Loucy (cell line): ENCODE measurements around the gene RAB11FIP5.
"Not testable (repeated sequence)": the region's sequence is repeated elsewhere in the genome, so short reads cannot be mapped to it uniquely, and the experiment has no call there.

Experiments used
- H2AFZ ChIP-seq: fragments of 200-600 bp; sonication (generic); 2 replicates; pipeline ENCODE4 v1.6.0; 2016; ENCODE audit warnings: antibody characterized with exemption, mild to moderate bottlenecking, low read length, moderate library complexity
- H3F3A ChIP-seq: fragments of 200-600 bp; 2 replicates; pipeline ENCODE4 v1.6.0; 2016; ENCODE audit warnings: antibody characterized with exemption, low read depth, mild to moderate bottlenecking
- H3K27me3 ChIP-seq: fragments of 200-600 bp; sonication (generic); 2 replicates; pipeline ENCODE4 v1.6.1; 2014; ENCODE audit warnings: low read length, mild to moderate bottlenecking; ENCODE audit not compliant: insufficient read depth, poor library complexity, severe bottlenecking
- H3K36me3 ChIP-seq: fragments of 200-600 bp; sonication (generic); 2 replicates; pipeline ENCODE4 v1.6.1; 2016; ENCODE audit warnings: low read length; ENCODE audit not compliant: insufficient read depth
- H3K4me1 ChIP-seq: fragments of 200-600 bp; sonication (generic); 2 replicates; pipeline ENCODE4 v1.5.1; 2014; ENCODE audit warnings: low read length, mild to moderate bottlenecking; ENCODE audit not compliant: insufficient read depth, poor library complexity, severe bottlenecking
- H3K4me2 ChIP-seq: fragments of 200-600 bp; sonication (generic); 2 replicates; pipeline ENCODE4 v1.6.0; 2014; ENCODE audit warnings: antibody characterized with exemption, low read length, low read depth, mild to moderate bottlenecking; ENCODE audit not compliant: poor library complexity, severe bottlenecking
- H3K4me3 ChIP-seq: fragments of 200-600 bp; sonication (generic); 2 replicates; pipeline ENCODE4 v1.5.1; 2014; ENCODE audit warnings: low read length, mild to moderate bottlenecking, mixed read lengths; ENCODE audit not compliant: poor library complexity, severe bottlenecking
- H3K79me2 ChIP-seq: fragments of 200-600 bp; sonication (generic); 2 replicates; pipeline ENCODE4 v1.6.1; 2014; ENCODE audit warnings: low read length; ENCODE audit not compliant: insufficient read depth
- H3K9ac ChIP-seq: fragments of 200-600 bp; sonication (generic); 2 replicates; pipeline ENCODE4 v1.6.0; 2014; ENCODE audit warnings: mild to moderate bottlenecking, low read depth, low read length, moderate library complexity; ENCODE audit not compliant: poor library complexity, severe bottlenecking
- H3K9me2 ChIP-seq: fragments of 200-600 bp; sonication (generic); replicated peaks from 2 replicates; pipeline ENCODE4 v1.6.1; 2016; ENCODE audit warnings: low read depth, low read length, mixed read lengths
- H3K9me3 ChIP-seq: fragments of 200-600 bp; sonication (generic); 2 replicates; pipeline ENCODE4 v1.6.1; 2014; ENCODE audit warnings: mild to moderate bottlenecking, antibody characterized with exemption, low read length, low read depth; ENCODE audit not compliant: insufficient read depth
- H4K20me1 ChIP-seq: fragments of 200-600 bp; sonication (generic); 2 replicates; pipeline ENCODE4 v1.6.0; 2014; ENCODE audit warnings: antibody characterized with exemption, low read length, mild to moderate bottlenecking; ENCODE audit not compliant: insufficient read depth, poor library complexity, severe bottlenecking
- EZH2phosphoT487 ChIP-seq: fragments of 200-600 bp; IDR thresholded peaks from 2 replicates; pipeline ENCODE4 v1.6.1; 2018; ENCODE audit warnings: antibody characterized with exemption, mild to moderate bottlenecking, moderate library complexity, borderline replicate concordance
- TF ChIP-seq, protein P1 (sequence below): fragments of 200-600 bp; sonication (generic); conservative IDR thresholded peaks from 2 replicates; pipeline ENCODE4 v1.5.1; 2014; ENCODE audit warnings: mild to moderate bottlenecking, antibody characterized with exemption, low read length

RAB11FIP5 gene

DNA sequence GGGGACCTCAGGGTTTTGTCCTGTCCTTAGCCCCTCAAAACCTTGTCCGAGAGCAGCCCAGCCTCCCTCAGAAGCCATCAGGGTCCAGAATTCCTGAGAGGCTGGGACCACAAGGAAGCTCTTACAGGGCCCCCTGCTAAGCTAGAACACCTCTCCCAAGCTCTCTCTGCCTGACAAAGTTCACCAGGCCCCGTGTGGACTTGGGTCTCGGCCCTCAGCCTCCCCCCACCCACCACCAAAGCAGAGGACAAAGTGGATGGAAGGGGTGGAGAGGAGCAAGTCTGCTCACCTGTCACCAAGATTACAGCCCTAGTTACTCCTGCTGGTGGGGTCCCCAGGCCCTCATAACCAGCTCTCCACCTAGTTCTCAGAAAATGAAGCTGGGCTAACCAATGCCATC, 16.8 kb downstream of the RAB11FIP5 start:
- peaks cover 3% of the 10 kb centered on the region; the same call in 1 of the 2 replicates for H3K79me2 ChIP-seq
- H3K4me3 ChIP-seq = no peak overlapping the region
- no peaks in the 10 kb centered on the region for H3K36me3 ChIP-seq
- no peaks in the 10 kb centered on the region for H3K27me3 ChIP-seq
- no peaks in the 10 kb centered on the region for H3F3A ChIP-seq
- H3K9me2 ChIP-seq = no peaks in the 10 kb centered on the region
- no peak overlapping the region for H3K9ac ChIP-seq
- H2AFZ ChIP-seq = no peak overlapping the region
- H3K9me3 ChIP-seq = no peaks in the 10 kb centered on the region
- TF ChIP-seq, protein P1, sequence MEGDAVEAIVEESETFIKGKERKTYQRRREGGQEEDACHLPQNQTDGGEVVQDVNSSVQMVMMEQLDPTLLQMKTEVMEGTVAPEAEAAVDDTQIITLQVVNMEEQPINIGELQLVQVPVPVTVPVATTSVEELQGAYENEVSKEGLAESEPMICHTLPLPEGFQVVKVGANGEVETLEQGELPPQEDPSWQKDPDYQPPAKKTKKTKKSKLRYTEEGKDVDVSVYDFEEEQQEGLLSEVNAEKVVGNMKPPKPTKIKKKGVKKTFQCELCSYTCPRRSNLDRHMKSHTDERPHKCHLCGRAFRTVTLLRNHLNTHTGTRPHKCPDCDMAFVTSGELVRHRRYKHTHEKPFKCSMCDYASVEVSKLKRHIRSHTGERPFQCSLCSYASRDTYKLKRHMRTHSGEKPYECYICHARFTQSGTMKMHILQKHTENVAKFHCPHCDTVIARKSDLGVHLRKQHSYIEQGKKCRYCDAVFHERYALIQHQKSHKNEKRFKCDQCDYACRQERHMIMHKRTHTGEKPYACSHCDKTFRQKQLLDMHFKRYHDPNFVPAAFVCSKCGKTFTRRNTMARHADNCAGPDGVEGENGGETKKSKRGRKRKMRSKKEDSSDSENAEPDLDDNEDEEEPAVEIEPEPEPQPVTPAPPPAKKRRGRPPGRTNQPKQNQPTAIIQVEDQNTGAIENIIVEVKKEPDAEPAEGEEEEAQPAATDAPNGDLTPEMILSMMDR = no peak
- TF ChIP-seq EZH2phosphoT487 = no peak
- no peaks in the 10 kb centered on the region for H4K20me1 ChIP-seq
- no peak overlapping the region for H3K4me2 ChIP-seq
- H3K4me1 ChIP-seq = peaks cover 14% of the 10 kb centered on the region

- not testable (repeated sequence) for H3K4me1 ChIP-seq, H4K20me1 ChIP-seq, H3K79me2 ChIP-seq
Observed at GRCh38 chr2:73093601-73094218, 19.0 kb downstream of the RAB11FIP5 start.

DNA sequence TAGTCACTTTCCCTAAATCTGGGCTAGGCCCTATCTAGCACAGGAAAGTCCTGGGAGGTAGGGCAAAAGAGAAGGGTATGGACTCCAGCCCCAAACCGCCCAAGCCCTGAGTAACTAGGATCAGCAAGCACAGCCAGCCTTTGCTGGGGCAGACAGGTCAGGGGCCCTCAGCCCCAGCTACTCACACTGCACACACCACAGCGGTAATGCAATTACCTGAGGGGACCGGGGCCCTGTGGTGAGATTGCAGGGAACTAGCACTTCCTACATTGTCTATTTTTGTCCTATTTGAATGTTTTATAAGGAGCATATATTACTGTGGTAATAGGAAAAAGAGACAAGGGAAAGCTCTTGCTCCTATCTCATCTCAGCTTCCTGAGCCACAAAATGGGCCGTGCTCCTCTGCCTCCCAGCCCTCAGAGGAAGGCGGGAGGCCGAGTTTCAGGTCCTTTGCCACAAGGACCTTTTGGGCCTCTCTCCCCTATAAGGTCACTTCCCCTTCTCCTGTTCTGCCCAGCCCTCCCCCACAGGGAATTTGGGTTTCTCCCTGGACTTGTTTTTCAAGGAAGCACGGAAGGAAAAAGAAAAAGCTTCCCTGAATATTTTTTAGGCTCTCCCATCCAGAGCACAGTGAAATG, 20.5 kb downstream of the RAB11FIP5 start:
- no peaks in the 10 kb centered on the region for H3K9me3 ChIP-seq
- no peaks in the 10 kb centered on the region for H4K20me1 ChIP-seq
- no peaks in the 10 kb centered on the region for H3K79me2 ChIP-seq
- H3F3A ChIP-seq = no peaks in the 10 kb centered on the region
- peaks cover 9% of the 10 kb centered on the region; the same call in 1 of the 2 replicates for H3K36me3 ChIP-seq
- H2AFZ ChIP-seq = no peak overlapping the region
- H3K4me3 ChIP-seq = no peak overlapping the region
- H3K4me1 ChIP-seq = peaks cover 10% of the 10 kb centered on the region
- TF ChIP-seq, protein P1 = no peak
- no peak for TF ChIP-seq EZH2phosphoT487
- peak overlapping the region; percentile 32 for H3K9ac ChIP-seq
- H3K27me3 ChIP-seq = no peaks in the 10 kb centered on the region
- H3K4me2 ChIP-seq = no peak overlapping the region
- no peaks in the 10 kb centered on the region for H3K9me2 ChIP-seq

More at GRCh38 chr2:73093601-73094218, 19.0 kb downstream of the RAB11FIP5 start:
- H3K27me3 ChIP-seq, H2AFZ ChIP-seq, H3K9ac ChIP-seq, H3K4me3 ChIP-seq, H3K9me3 ChIP-seq, H3K4me2 ChIP-seq, H3K36me3 ChIP-seq, H3K9me2 ChIP-seq, H3F3A ChIP-seq: not testable (repeated sequence)
